HG02642 (cell line): ENCODE results near the gene MED25.

Source experiments
- ATAC-seq: cut with Tn5 transposase; IDR thresholded peaks from one replicate; pipeline ENCODE4 v1.9.1; 2021; ENCODE audit warnings: mild to moderate bottlenecking; ENCODE audit not compliant: unreplicated experiment, poor library complexity

MED25 gene

GRCh38 chr19:49881672-49882394, 63.7 kb downstream of the MED25 start:
- ATAC-seq: no peak

GRCh38 chr19:49882643-49883042, 64.6 kb downstream of the MED25 start:
- ATAC-seq: no peak

- ATAC-seq: no peak
Measured at GRCh38 chr19:49883094-49883493, 65.0 kb downstream of the MED25 start.

- no peak for ATAC-seq
Measured at GRCh38 chr19:49884109-49884508, 66.0 kb downstream of the MED25 start.

- ATAC-seq: no peak
Measured at GRCh38 chr19:49884760-49885159, 66.7 kb downstream of the MED25 start.
